Measurements from ENCODE around the gene EPN1. TPM values are rescaled to one million over a fixed set of nuclear protein-coding genes. Genes with fewer than 3 reads are reported as not detected.

The EPN1 gene
- total RNA-seq, 1 donor from 2014 or later: 145 TPM

DNA sequence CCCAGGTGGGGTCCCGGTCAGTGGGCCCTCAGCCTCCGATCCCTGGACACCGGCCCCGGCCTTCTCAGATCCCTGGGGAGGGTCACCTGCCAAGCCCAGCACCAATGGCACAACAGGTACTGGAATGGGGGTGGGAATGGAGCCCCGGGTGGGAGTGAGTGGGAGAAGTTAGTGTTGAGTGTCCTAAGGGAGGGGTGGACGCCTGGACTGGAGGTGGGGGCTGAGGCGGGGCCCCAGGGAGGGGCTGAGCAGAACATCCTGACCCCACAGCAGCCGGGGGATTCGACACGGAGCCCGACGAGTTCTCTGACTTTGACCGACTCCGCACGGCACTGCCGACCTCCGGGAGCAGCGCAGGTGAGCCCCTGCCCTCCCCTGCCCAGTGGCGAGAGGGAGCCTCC, 17.7 kb downstream of the EPN1 start:
- TF ChIP-seq EZH2 (IDR thresholded peaks at IDR 0.05; ENCODE audit: insufficient read depth, low read length): no peak
- TF ChIP-seq, protein P1, sequence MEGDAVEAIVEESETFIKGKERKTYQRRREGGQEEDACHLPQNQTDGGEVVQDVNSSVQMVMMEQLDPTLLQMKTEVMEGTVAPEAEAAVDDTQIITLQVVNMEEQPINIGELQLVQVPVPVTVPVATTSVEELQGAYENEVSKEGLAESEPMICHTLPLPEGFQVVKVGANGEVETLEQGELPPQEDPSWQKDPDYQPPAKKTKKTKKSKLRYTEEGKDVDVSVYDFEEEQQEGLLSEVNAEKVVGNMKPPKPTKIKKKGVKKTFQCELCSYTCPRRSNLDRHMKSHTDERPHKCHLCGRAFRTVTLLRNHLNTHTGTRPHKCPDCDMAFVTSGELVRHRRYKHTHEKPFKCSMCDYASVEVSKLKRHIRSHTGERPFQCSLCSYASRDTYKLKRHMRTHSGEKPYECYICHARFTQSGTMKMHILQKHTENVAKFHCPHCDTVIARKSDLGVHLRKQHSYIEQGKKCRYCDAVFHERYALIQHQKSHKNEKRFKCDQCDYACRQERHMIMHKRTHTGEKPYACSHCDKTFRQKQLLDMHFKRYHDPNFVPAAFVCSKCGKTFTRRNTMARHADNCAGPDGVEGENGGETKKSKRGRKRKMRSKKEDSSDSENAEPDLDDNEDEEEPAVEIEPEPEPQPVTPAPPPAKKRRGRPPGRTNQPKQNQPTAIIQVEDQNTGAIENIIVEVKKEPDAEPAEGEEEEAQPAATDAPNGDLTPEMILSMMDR (IDR thresholded peaks at IDR 0.05; ENCODE audit: insufficient read depth, low read depth, low read length): no peak
- no peak overlapping the region for H3K27ac ChIP-seq (ENCODE audit: low read depth, low read length)
- DNase-seq (ENCODE audit: low read depth): no peak
- H4K20me1 ChIP-seq (ENCODE audit: insufficient read depth, low read length): peaks cover 19% of the 10 kb centered on the region
- H3K4me1 ChIP-seq (ENCODE audit: insufficient read depth, low read length): no peaks in the 10 kb centered on the region
- H3K9me3 ChIP-seq (ENCODE audit: insufficient read depth, low read depth, low read length): no peaks in the 10 kb centered on the region
- no peak for FAIRE-seq
- Mint-ChIP-seq H3K9me3 (ENCODE audit: unreplicated experiment) (no peaks in the 10 kb centered on the region), H3K4me3 (ENCODE audit: unreplicated experiment) (no peak overlapping the region), H3K27ac (ENCODE audit: unreplicated experiment) (no peak overlapping the region), H3K4me1 (ENCODE audit: low read depth, unreplicated experiment) (no peaks in the 10 kb centered on the region), H3K27me3 (ENCODE audit: low read depth, unreplicated experiment) (no peaks in the 10 kb centered on the region), H3K36me3 (ENCODE audit: low read depth, unreplicated experiment) (peaks cover 11% of the 10 kb centered on the region)
- H3K27me3 ChIP-seq (ENCODE audit: insufficient read depth, low read length): no peaks in the 10 kb centered on the region
- H3K4me2 ChIP-seq (ENCODE audit: low read length): no peak overlapping the region
- H2AFZ ChIP-seq (ENCODE audit: low read depth, low read length): no peak overlapping the region
- no peak overlapping the region for H3K9ac ChIP-seq (ENCODE audit: low read length)
- peaks cover 5% of the 10 kb centered on the region for H3K36me3 ChIP-seq (ENCODE audit: insufficient read depth, low read length)
- H3K4me3 ChIP-seq (ENCODE audit: insufficient read depth, low read depth, low read length): no peak overlapping the region
- H3K79me2 ChIP-seq (ENCODE audit: insufficient read depth, low read length): peaks cover 9% of the 10 kb centered on the region

DNA sequence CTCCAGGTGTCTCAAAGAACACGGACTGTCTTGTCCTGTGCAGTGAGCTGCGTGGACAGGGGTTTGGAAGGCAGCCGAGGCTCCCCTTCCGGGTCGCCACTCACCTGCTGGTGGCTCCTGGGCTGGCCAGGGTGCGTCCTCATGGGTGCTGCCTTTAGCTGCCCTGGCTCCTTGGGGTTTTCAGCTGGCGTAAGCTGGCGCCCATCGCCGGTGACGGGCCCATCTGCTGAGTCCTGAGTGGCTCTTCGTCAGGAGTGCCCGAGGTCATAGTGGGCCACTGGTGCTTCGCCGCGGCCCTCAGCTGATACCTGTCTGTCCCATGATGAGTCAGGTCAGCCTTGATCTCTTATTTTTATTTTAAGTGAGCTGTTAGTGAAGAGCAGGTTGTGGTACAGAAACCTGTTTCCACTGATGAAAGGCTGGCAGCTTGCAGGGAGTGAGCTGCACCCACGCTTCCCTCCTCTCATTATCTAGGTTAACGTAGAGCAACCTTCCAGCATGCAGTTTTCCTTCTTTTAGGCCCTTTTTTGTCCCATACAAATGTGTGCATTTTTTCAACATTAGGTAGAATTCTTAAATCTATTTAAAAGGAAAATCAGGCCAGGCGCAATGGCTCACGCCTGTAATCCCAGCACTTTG, 18.4 kb downstream of the EPN1 start:
- no peaks in the 10 kb centered on the region for H3K4me1 ChIP-seq (ENCODE audit: insufficient read depth, low read length)
- H3K27me3 ChIP-seq (ENCODE audit: insufficient read depth, low read length): no peaks in the 10 kb centered on the region
- H2AFZ ChIP-seq (ENCODE audit: low read depth, low read length): no peak overlapping the region
- Mint-ChIP-seq H3K36me3 (ENCODE audit: low read depth, unreplicated experiment) (peaks cover 13% of the 10 kb centered on the region), H3K27ac (ENCODE audit: unreplicated experiment) (peak overlapping the region; percentile 41), H3K4me3 (ENCODE audit: unreplicated experiment) (no peak overlapping the region), H3K27me3 (ENCODE audit: low read depth, unreplicated experiment) (no peaks in the 10 kb centered on the region), H3K9me3 (ENCODE audit: unreplicated experiment) (no peaks in the 10 kb centered on the region), H3K4me1 (ENCODE audit: low read depth, unreplicated experiment) (no peaks in the 10 kb centered on the region)
- H3K27ac ChIP-seq (ENCODE audit: low read depth, low read length): no peak overlapping the region
- H3K9ac ChIP-seq (ENCODE audit: low read length): no peak overlapping the region
- FAIRE-seq (no peak), DNase-seq (ENCODE audit: low read depth) (no peak)
- peaks cover 11% of the 10 kb centered on the region for H4K20me1 ChIP-seq (ENCODE audit: insufficient read depth, low read length)
- H3K79me2 ChIP-seq (ENCODE audit: insufficient read depth, low read length): peaks cover under 1% of the 10 kb centered on the region
- H3K4me2 ChIP-seq (ENCODE audit: low read length): no peak overlapping the region
- peaks cover 5% of the 10 kb centered on the region for H3K36me3 ChIP-seq (ENCODE audit: insufficient read depth, low read length)
- H3K4me3 ChIP-seq (ENCODE audit: insufficient read depth, low read depth, low read length): no peak overlapping the region
- no peak for TF ChIP-seq EZH2 (IDR thresholded peaks at IDR 0.05; ENCODE audit: insufficient read depth, low read length)
- TF ChIP-seq, protein P1 (IDR thresholded peaks at IDR 0.05; ENCODE audit: insufficient read depth, low read depth, low read length): no peak
- H3K9me3 ChIP-seq (ENCODE audit: insufficient read depth, low read depth, low read length): no peaks in the 10 kb centered on the region

DNA sequence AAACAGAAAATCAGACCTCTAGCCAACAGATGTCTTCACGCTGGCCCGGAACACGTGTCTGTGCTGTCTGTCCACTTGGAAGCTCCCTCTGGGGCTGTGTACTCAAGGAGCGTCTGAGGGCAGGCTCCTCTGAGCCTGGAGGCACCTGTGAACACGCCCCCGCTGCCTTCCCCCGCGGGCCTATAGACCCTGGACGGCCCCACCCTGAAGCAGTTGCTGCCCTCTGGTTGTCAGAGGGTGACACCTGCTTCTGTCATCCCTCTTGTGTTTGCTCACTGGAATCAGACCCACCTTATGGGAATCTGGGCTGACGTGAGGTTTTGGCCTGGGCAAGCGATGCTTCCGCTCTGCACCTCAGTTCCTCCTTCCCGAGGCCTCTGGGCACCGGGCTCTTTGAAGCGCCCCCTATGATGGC, 19.2 kb downstream of the EPN1 start:
- DNase-seq (ENCODE audit: low read depth) (no peak), FAIRE-seq (no peak)
- H3K27me3 ChIP-seq (ENCODE audit: insufficient read depth, low read length): no peaks in the 10 kb centered on the region
- no peaks in the 10 kb centered on the region for H3K79me2 ChIP-seq (ENCODE audit: insufficient read depth, low read length)
- no peak overlapping the region for H3K27ac Mint-ChIP-seq (ENCODE audit: unreplicated experiment)
- no peak overlapping the region for H3K4me3 Mint-ChIP-seq (ENCODE audit: unreplicated experiment)
- no peaks in the 10 kb centered on the region for H3K4me1 Mint-ChIP-seq (ENCODE audit: low read depth, unreplicated experiment)
- peaks cover 15% of the 10 kb centered on the region for H3K36me3 Mint-ChIP-seq (ENCODE audit: low read depth, unreplicated experiment)
- no peak overlapping the region for H3K4me2 ChIP-seq (ENCODE audit: low read length)
- H3K9me3 Mint-ChIP-seq (ENCODE audit: unreplicated experiment): no peaks in the 10 kb centered on the region
- H4K20me1 ChIP-seq (ENCODE audit: insufficient read depth, low read length): peaks cover 3% of the 10 kb centered on the region
- H2AFZ ChIP-seq (ENCODE audit: low read depth, low read length): no peak overlapping the region
- no peak overlapping the region for H3K27ac ChIP-seq (ENCODE audit: low read depth, low read length)
- no peak overlapping the region for H3K4me3 ChIP-seq (ENCODE audit: insufficient read depth, low read depth, low read length)
- no peaks in the 10 kb centered on the region for H3K27me3 Mint-ChIP-seq (ENCODE audit: low read depth, unreplicated experiment)
- no peak overlapping the region for H3K9ac ChIP-seq (ENCODE audit: low read length)
- no peaks in the 10 kb centered on the region for H3K9me3 ChIP-seq (ENCODE audit: insufficient read depth, low read depth, low read length)
- no peaks in the 10 kb centered on the region for H3K4me1 ChIP-seq (ENCODE audit: insufficient read depth, low read length)
- TF ChIP-seq, protein P1 (IDR thresholded peaks at IDR 0.05; ENCODE audit: insufficient read depth, low read depth, low read length): no peak
- TF ChIP-seq EZH2 (IDR thresholded peaks at IDR 0.05; ENCODE audit: insufficient read depth, low read length): no peak
- H3K36me3 ChIP-seq (ENCODE audit: insufficient read depth, low read length): peaks cover 5% of the 10 kb centered on the region

Data from astrocyte (in vitro differentiated cells and primary cell).